NK-92 treated with Interleukin-12 subunit alpha and Interleukin-12 subunit beta, amount 100 ng/mL, for 24 hours (cell line): ENCODE data around the gene ST7.

Experiments used
- DNase-seq: peaks from one replicate; lab custom pipeline; 2025; lab: John Stamatoyannopoulos, UW

ST7 gene

DNA sequence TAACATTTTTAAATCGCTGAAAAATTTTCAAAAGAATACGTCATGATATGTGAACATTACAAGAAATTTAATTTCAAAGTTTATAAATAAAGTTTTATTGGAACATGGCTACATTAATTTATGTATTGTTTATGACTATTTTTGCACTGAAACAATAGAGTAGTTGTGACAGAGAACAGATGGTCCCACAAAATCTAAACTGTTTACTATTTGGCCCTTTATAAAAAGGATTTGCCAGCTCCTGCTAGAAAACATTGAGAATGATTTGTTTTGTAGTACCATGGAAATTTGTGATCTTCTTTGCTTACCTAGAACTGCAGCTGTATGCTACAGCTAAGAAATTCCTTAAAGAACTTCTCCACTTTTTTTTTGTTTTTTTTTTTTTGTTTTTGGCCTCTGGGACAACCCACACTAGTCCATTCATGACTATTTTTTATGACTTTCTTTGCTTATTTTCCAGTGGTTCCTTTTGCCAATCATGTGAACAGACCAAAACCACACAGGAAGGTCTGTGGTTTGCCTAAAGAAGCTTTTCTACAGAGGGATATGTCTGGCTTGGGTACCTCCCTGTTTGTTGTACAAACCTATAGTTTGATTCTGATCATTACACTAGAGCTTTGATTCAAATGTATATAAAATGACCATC is 55.7 kb downstream of the ST7 start:
- DNase-seq, result no peak

DNA sequence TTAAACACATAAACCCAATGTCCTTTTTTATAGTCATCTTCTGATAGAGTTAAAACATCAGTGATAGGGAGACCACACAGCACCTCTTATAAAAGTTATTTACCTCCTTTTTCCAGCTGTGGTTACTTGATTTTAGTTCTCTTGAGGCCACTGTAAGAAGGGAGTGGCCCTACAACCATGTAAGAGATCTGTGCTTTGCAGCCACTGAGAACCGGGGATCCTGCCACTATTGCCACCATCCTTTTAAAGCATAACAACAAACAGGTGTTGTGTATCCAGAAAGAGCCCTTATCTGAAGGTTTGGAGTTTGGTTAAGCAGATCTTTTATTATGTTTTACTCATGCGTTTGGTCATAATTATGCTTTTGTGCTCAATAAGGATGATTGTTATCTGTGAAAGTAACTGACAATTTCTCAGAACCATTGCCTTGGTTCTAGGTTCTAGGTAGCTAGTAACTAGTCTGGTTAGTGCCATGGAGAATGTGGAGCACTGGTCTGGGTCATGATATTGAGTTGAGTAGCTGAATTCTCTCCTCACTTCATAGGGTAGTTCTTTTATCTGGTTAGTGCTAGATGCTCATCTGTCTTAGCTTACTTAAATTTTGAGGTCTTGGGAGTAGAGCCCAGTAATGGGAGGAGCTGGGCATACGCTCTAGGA is 56.5 kb downstream of the ST7 start:
- DNase-seq, result no peak

DNA sequence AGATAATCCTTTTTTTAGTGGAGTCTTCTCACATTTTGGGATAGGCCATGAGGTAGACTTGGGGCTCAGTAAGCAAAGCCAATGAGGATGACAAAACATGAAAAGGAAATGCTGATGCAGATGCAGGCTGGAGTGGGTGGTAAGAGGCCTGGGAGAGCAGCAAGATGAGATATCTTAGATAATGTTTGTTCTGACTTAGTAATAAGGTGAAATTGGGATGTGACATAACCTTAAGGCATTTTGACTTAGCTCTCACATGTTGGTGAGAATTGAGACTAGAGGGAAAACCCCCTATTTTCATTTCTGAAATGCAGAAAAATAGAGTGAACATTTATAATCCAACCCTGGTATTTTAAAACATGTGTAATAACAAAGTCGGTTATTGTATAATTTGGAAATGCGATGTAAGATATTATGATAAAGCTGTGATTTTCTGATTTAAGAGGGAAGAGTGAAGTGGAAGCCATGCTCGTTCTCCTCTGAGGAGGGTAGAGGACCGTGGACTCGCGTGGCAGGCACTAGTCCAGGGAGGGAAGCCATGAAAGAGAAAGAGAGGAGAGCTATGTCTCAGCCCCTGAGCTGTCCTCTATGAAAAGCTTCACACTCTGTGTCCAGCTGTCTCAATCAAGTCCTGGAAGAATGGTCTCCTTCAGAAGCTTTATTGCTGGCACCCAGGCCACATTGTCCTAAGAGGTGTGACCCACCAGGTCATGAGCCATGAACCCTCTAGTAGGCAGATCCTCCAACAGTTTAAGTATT is 57.3 kb downstream of the ST7 start:
- DNase-seq, result no peak

DNA sequence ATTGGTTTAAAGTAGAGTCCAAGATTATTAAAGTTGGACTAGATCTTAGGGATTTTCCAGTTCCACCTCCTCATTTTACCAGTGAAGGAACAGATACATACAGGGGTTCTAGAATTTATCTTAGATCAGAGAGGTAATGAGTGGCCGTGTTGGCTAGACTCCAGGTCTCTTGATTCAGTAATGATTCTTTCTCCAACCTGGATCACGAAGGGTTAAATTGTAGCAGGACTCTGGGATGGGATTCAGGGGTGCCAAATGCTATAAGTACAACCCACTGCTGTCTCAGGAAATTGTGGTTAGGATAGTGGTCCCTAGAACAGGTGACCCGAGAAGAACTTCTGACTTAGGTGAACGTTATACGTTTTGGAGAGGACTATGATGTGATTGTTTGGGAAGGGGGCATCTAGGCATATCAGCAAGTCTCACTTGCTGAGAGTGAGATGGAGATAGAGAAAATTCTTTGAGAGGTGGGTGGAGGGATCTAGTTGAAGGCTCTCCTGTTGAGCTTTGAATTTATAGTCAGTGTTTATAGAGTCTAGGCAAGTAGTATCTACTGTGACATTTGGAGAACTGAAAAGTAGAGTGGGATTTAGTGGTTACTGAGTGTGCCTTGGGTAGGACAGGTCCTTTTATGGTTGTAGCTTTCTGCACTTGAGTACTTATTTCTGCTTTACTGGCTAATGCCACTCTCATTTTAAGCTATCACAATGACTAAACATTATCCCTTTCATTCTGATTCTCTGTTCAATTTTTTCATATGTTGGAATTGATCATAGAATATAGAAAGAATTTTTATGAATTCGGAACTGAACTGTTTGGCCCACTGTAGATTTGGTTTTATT is 58.3 kb downstream of the ST7 start:
- DNase-seq, result no peak

DNA sequence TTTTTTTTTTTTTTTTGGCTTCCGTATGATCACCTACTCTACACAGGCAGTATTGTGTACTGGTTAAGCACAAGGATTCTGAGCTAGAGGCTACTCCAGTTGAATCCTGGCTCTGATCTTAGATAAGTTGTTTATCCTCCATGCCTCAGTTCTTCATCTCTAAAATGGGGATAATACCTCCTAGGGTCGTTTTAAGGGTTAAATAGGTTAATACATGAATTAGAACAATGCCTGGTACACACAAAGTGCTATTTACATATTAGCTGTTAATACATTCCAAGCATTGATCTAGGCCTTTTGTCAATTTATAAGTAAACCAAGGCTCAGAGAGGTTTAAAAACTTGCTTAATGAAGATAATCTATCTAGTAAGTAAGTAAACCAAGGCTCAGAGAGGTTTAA is 59.0 kb downstream of the ST7 start:
- DNase-seq, result no peak

DNA sequence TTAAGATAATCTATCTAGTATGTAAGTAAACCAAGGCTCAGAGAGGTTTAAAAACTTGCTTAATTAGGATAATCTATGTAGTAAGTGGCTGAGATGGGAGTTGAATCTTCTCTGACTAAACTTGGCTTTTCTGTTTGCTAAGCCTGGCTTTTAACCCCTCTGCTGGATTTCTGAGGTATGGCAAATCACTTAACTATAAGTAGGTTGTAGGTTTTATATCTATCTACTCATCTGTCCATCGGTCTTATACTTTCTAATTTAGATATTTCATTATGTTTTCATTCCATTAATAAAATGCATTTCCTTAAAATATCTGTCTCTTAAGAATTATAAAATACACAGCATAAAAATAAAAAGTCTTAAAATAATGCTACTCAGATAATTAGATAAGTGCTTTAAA is 59.4 kb downstream of the ST7 start:
- no peak for DNase-seq

DNA sequence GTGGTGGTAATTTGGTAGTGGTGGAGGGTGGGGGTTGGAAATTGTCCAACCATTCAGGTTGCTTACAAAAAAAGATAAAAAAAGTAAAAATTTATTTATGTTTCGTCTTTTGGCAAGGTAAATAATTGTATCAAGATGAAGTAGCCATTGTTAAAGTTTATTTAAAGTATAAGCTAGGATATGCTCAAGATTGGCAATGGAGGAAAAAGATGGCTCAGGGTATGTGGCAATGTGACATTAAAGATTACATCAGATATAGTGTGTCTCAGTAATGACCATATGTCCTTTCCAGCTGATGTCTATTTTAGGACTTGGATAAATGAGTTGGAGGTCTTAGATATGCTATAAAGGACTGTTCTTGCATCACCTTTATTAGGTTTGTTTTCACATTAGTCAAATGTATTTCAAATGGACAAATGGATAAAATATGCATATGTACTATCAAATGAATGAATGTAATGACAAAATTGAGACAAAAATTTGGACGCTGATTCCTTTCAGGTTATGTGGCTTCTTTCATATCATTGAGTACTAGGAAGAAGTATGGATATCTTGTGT is 60.9 kb downstream of the ST7 start:
- no peak for DNase-seq

DNA sequence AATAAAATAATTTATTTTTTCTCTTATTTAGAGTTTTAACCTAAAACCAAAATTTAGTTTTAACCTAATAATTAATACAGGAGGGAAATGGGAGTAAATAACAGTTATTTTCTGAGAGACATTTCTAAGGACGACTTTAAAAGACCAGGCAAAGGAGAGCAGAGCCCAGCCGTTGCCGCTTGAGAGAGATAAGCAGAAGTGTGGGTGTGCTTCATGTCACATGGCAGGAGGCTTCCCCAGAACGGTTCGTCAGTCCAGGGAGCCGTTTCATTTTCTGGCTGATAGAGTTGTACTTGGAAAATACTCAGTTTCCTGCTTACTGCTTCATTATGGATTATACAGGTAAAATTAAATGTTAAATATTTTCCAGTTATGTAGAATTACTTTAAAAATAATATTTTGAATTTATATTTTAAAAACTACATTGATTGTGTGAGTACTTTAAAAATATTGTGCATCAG is 61.4 kb downstream of the ST7 start:
- no peak for DNase-seq

DNA sequence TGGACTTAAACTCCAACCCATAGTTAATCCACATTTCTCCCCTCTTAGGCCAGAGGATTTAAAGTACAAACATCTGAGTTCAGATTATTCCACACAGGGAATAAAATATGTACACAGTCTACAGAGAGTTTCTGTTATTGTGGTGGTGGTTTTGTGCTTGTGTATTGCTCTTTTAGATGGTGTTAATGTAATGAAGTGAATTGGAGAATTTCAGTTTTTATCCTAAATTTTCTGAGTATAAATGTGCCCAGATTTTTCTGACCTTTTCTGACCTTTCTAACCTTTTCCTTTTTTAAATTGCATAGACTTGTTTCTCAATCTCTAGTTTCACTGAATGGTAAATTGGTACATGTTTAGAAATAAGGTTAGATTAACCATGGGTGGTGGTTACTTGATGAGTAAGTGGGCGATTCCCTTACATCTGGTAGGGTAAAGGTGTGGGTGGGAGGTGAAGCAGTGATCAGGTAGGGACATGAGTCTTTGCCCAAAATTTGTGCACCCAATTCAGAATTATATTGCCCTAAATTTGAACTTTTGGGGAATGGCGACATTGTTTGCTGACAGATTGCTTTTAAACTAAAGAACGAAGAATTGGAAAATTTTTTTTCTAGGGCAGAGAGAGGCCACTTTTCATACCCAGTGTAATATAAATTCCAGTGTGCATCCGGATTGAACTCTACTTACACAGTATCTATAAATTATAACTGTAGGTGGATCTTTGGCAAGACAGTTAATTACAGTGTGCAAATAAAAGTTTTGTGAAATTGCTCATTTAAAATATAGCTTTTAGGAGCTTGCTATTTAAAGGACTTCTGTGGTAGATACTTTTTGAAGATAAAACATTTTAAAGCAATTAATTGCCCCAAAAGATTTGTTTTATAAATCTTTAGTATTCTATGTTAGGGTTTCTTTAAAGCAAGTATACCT is 62.2 kb downstream of the ST7 start:
- DNase-seq, result no peak

DNA sequence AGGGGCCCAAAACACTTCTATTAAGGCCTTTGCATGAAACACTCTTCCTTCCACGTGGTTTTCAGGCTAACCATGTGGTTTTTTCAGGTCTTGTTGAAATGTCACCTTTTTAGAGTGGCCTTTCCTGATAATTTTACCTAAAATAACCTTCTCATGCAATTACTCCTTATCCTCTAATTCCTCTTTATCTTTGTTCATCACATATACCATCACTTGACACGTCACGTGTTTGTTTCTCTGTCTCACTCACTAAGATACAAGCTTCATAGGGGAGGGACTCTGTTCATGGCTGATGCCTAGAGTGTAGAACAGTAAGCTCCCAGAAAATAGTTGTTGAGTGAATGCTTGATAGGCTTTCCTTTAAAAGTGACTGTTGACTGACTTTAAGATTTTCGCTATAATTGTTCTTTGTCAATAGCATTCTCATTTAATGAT is 63.7 kb downstream of the ST7 start:
- DNase-seq, result no peak

DNA sequence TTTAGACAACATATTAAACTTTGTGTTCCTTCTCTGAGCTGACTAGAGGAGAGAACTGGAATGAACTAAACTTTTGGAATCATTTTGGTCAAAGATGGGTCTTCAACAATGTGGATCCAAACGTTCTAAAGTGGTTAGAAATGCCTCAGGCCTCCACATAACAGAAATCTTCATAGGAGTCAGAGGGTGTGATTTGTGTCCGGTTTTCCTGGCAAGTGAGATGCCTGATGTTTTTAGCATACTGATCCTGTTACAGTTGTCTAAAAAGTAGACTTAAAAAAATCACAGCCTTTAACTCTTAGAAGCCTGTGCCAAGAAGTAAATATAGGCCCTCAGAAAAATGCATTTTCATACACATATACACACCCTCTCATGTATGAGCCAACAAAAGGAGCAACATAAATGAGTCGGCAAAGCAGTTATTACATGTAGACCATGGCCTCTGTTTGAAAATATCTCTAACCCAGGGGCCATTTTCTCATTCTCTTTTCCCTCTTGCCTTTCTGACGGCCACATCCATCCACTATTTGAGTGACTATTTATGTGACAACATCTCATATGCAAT is 64.5 kb downstream of the ST7 start:
- no peak for DNase-seq

DNA sequence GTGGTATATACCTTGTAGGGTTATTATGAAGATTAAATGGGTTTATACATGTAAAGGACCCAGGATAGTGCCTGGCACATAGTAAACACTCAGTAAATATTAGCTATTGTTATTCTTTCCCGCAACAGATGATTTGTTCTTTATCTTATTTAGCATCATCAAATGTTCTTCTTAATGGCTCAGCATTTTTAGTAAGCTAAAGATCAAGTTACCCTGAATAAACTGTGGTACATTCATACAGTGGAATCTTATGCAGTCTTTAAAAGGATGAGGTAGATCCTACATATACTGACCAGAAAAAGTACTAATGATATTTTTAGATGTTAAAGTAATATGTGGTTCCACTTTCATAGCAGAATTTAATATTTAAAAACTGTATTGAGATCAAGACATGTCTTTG is 65.4 kb downstream of the ST7 start:
- DNase-seq, result no peak

DNA sequence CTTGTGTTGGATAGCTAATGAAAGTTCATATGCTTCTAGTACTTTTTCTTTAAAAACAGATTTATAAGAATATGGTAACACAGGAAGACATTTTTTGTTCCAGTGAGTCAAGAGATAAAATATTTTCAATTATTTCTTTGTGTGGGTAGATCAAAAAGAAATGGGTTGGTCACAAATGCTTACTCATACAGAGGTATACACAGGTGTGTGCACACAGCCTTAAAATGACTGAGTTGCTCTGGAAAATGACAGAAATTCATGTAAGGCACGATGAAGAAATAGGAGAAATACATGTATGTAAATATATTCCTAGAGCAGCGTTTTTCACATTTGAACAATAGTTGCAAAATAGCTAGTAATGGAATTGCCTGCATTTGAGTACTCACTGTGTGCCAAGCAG is 66.0 kb downstream of the ST7 start:
- no peak for DNase-seq

DNA sequence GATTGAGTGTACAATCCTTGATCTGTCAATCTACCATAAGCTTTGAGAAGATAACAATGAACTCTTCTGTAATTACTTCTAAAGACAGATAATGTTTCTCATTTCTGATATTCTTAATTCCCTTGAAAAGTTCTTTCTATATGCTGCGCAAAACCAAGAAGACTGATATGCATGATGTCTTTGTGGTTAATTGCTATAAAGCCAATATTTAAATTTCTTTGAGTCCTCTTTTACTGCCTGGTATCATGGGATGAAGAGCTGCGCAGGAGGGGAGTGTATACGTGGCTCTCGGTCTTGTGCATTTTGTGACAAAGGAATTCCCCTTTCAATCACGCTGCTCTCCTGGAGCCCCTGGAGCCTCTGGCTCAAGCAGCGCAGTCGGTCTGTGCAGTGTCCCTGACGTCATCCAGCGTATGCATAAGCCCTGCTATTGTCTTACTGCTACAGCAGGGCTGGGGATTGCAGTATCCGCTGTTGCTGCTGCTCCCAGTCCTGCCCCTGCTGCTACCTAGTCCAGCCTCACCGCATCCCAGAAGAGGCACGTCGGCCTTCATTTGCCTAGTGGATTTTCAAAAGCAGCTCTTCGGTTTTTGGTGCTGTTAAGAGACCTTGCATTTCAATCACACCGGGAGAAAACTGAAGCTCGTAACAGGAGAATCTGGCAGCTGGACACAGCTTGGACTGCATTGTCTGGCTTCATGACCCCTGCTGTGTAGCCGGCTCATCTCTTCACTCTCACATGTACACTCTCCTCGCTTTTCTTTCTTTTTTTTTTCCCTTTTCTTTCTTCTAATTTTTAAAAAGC is 66.7 kb downstream of the ST7 start:
- no peak for DNase-seq

DNA sequence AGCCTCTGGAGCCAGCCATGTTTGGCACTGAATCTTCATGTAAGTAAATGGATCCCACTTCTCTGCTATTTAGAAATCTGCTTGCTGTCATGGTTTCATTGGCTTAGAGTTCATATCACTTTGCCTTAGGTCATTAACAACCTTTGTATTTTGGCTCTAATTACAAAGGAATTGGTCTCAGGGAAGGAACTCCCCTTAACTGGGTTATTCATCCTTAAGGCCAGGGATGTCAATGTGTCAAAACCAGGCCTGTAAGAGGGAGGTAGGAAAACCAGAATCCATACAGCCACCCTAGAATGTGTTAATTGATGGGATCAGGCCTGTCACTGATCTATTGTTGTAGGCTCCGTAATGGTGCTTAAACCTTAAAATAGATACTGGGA is 67.3 kb downstream of the ST7 start:
- no peak for DNase-seq

DNA sequence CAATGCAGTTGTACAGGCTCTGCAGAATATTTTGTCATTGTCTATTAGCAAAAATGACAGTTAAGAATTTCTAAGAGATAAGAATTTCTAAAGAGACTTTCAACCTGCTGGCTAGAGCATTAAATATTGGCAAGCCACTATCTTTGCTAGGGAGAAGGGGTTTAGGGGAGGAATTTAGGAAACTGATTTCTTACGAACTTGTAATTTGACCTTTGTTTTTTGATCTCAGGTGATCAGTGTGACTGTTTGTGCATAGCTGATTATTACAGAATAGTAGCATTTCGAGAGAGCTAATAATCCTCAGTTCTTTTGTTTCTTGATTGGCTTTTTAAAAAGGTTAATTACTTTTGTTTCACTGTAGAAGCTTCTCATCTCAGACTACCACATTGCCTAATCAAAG is 68.1 kb downstream of the ST7 start:
- no peak for DNase-seq

DNA sequence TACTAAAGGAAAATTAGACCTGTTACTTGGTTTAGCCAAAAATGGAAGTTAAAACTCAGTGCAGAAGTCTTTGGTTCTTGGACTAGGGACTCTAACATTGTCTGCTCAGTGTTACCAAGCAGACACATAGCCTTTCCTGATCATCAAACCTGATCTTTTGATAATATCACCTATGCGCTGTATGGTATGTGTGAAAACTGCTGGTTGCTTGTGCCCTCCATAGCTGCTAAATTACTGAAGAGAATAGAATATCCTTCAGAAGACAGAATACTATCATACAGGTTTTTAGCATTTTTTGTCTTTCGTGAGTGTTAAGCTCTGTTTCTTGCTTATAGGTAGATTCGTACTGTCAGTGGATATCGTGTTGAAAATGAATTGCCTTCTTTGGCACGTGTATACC is 68.7 kb downstream of the ST7 start:
- no peak for DNase-seq

DNA sequence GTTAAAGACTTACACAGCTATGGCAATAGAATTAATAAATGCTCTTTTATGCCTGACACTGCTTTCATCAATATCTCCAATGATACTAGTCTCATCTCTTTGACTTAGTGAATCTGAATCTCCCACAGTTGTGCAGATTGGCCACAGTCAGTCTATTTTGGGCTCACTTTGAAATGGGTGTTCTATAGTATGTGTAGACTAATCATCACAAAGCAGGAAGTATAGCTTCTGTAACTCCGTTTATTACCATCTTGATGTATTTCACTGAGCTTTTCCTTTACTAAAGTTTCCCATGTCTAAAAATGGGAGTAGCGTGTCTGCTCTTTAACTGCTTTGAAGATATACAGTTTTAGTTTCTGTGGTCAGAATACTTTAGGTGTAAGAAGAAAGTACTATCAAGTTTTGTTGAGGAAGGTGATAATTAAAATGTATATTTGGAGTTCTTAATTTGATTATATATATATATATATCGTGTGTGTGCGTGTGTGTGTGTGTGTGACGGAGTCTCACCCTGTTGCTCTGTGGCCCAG is 70.1 kb downstream of the ST7 start:
- no peak for DNase-seq

DNA sequence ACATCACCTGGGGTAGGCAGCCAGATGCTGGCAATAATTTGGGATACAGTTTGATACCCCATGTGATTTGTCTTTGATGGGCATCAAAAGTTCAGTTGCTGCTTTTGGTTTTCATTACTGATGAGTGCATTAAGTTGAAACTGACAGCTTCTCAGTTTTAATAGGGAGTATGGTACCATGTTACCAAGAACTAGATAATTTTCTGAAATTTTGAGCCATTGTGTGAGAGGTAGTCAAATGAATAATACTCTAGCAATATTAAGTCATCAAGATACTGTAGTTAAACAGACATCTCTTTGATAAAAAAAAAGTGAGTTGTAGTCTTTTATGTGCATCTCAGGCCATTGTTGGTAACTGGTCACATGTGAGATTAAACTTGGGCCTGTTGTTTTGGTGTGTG is 71.5 kb downstream of the ST7 start:
- DNase-seq, result no peak

DNA sequence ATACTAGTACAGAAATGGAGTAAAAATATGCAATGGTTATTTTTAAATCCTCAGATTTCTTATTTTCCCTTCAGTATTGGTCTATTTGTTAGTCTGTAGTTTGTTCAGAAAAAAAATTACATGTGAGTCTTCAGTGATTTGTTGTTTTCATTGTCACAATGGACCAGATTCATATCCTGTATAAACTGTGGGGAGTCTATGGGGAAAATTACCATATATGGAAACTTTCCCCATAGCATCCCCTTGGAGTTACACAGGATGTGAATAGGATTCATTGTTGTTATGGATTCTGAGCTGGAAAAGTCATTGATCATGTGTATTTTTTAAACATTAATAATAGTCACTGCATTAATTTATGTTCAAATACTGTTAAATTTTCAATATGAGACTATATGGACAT is 72.6 kb downstream of the ST7 start:
- no peak for DNase-seq
